WTC11 (cell line): ENCODE results near the gene MT1B. TPM values are rescaled to one million over a fixed set of nuclear protein-coding genes. Genes with fewer than 3 reads are reported as not detected.
A peak's percentile ranks its signal among the peaks of the same experiment; 100 is the strongest.

Source experiments
- ATAC-seq: fragments of 200-7000 bp; cut with Tn5 transposase; 2 replicates; pipeline ENCODE4 v1.10.0; 2021; ENCODE audit warnings: mild to moderate bottlenecking, moderate library complexity
- CTCF ChIA-PET: fragments of 300-600 bp; sonication (Branson Sonifier 250); formaldehyde crosslinking; loops from one replicate; lab custom pipeline; 2021; ENCODE audit warnings: antibody characterized with exemption; lab: Charles Lee
- POLR2A ChIA-PET: fragments of 350-600 bp; sonication (Branson Sonifier 250); formaldehyde crosslinking; loops from one replicate; lab custom pipeline; 2021; ENCODE audit warnings: antibody characterized with exemption; lab: Charles Lee
- DNase-seq: peaks from one replicate; pipeline ENCODE4 v3.0.0; 2021; ENCODE audit warnings: low spot score
- H3K27ac Mint-ChIP-seq: 2 replicates; pipeline ENCODE4 v1.8.0; 2021; ENCODE audit warnings: mixed read lengths
- H3K27me3 Mint-ChIP-seq: 2 replicates; pipeline ENCODE4 v1.8.0; 2021; ENCODE audit warnings: low read depth, mild to moderate bottlenecking, moderate library complexity, mixed read lengths
- H3K36me3 Mint-ChIP-seq: 2 replicates; pipeline ENCODE4 v1.8.0; 2021; ENCODE audit warnings: mixed read lengths
- H3K4me1 Mint-ChIP-seq: 2 replicates; pipeline ENCODE4 v1.8.0; 2022; ENCODE audit warnings: mixed read lengths
- H3K4me3 Mint-ChIP-seq: 2 replicates; pipeline ENCODE4 v1.8.0; 2021; ENCODE audit warnings: mild to moderate bottlenecking, moderate library complexity, mixed read lengths
- H3K9me3 Mint-ChIP-seq: 2 replicates; pipeline ENCODE4 v1.8.0; 2021; ENCODE audit warnings: mixed read lengths
- ATF1 ChIP-seq: sonication (generic); formaldehyde crosslinking; IDR thresholded peaks from 2 replicates; pipeline ENCODE4 v1.8.1; 2023; ENCODE audit warnings: mild to moderate bottlenecking, moderate library complexity, missing genetic modification reagents
- ELF4 ChIP-seq: sonication (generic); formaldehyde crosslinking; IDR thresholded peaks from 2 replicates; pipeline ENCODE4 v1.8.1; 2022; ENCODE audit warnings: low read depth, mild to moderate bottlenecking, moderate library complexity, missing genetic modification reagents
- HMGA2 ChIP-seq: fragments of 250-450 bp; sonication (Bioruptor Pico); IDR thresholded peaks from 2 replicates; pipeline ENCODE4 v1.4.0; 2021; ENCODE audit warnings: mild to moderate bottlenecking, moderate library complexity
- JAZF1 ChIP-seq: fragments of 250-450 bp; sonication (Bioruptor Pico); IDR thresholded peaks from 2 replicates; pipeline ENCODE4 v1.9.0; 2021; ENCODE audit warnings: moderate library complexity, mild to moderate bottlenecking, inconsistent platforms
- NR1H2 ChIP-seq: sonication (generic); formaldehyde crosslinking; IDR thresholded peaks from 2 replicates; pipeline ENCODE4 v1.9.0; 2021; ENCODE audit warnings: mild to moderate bottlenecking, moderate library complexity, missing genetic modification reagents
- RELA ChIP-seq: sonication (generic); formaldehyde crosslinking; IDR thresholded peaks from 2 replicates; pipeline ENCODE4 v1.8.1; 2022; ENCODE audit warnings: missing genetic modification reagents, mild to moderate bottlenecking, borderline replicate concordance
- TCF7 ChIP-seq: sonication (generic); formaldehyde crosslinking; IDR thresholded peaks from 2 replicates; pipeline ENCODE4 v1.8.0; 2022; ENCODE audit warnings: mild to moderate bottlenecking, low read depth, missing genetic modification reagents, moderate library complexity
- TP53 ChIP-seq: sonication (generic); formaldehyde crosslinking; IDR thresholded peaks from 2 replicates; pipeline ENCODE4 v1.8.1; 2023; ENCODE audit warnings: mild to moderate bottlenecking, missing genetic modification reagents
- ZNF317 ChIP-seq: sonication (generic); formaldehyde crosslinking; IDR thresholded peaks from 2 replicates; pipeline ENCODE4 v1.8.1; 2023; ENCODE audit warnings: low read depth, mild to moderate bottlenecking, moderate library complexity, missing genetic modification reagents, borderline replicate concordance
- ZNF416 ChIP-seq: fragments of 250-450 bp; sonication (Bioruptor Pico); IDR thresholded peaks from 2 replicates; pipeline ENCODE4 v1.9.0; 2021; ENCODE audit warnings: mild to moderate bottlenecking, inconsistent platforms
- total RNA-seq: library from RNA; stranded (reverse); gene quantifications from 3 replicates; pipeline ENCODE4 v1.2.3, GENCODE V29; 2021
- TF ChIP-seq, protein P1 (sequence below): sonication (generic); formaldehyde crosslinking; IDR thresholded peaks from 2 replicates; pipeline ENCODE4 v1.8.0; 2022; ENCODE audit warnings: mild to moderate bottlenecking, missing genetic modification reagents
- TF ChIP-seq, protein P2 (sequence below): sonication (generic); formaldehyde crosslinking; IDR thresholded peaks from 2 replicates; pipeline ENCODE4 v1.8.0; 2023; ENCODE audit warnings: mild to moderate bottlenecking, missing genetic modification reagents
- TF ChIP-seq, protein P3 (sequence below): sonication (generic); formaldehyde crosslinking; IDR thresholded peaks from 2 replicates; pipeline ENCODE4 v1.8.1; 2023; ENCODE audit warnings: mild to moderate bottlenecking, missing genetic modification reagents, moderate library complexity
- TF ChIP-seq, protein P4 (sequence below): sonication (generic); formaldehyde crosslinking; conservative IDR thresholded peaks from 2 replicates; pipeline ENCODE4 v1.8.1; 2023; ENCODE audit warnings: mild to moderate bottlenecking, low read depth, missing genetic modification reagents, moderate library complexity
- TF ChIP-seq, protein P5 (sequence below): sonication (generic); formaldehyde crosslinking; IDR thresholded peaks from 2 replicates; pipeline ENCODE4 v1.8.1; 2023; ENCODE audit warnings: mild to moderate bottlenecking, missing genetic modification reagents, borderline replicate concordance
- TF ChIP-seq, protein P6 (sequence below): fragments of 250-450 bp; sonication (Bioruptor Pico); IDR thresholded peaks from 2 replicates; pipeline ENCODE4 v1.8.0; 2021; ENCODE audit warnings: mild to moderate bottlenecking

Gene MT1B
- total RNA-seq, 1 experiment from 2014 or later, result not detected

DNA sequence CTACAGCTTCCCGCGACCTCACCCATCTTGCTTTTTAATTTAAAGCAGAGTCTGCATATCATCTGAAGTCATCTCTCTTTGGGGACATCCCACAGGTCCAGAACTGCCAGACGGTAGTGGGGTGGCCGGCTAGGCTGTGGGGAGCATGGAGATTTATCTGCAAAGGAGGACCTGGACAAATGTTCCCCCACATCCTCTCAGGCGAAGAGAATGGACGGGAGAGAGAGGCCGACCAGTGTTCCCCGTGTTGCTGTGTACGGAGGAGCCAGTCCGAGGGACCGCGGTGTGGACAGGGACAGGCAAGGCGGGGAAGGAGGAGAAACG, 19.9 kb upstream of the MT1B start:
- peaks cover 31% of the 10 kb centered on the region for H3K4me1 Mint-ChIP-seq
- ATAC-seq, result no peak
- CTCF ChIA-PET, result interaction anchor here (1.0 kb wide), 2 partner anchors 14 to 31 kb away, joined by 3 read pairs; no protein-coding TSS in a partner anchor
- peak overlapping the region; percentile 72 for H3K4me3 Mint-ChIP-seq
- no peak for DNase-seq
- TF ChIP-seq JAZF1 (CRISPR knock-in tag), result no peak
- H3K27ac Mint-ChIP-seq, result no peak overlapping the region
- POLR2A ChIA-PET, result interaction anchor here (0.5 kb wide), 1 partner anchor 16 kb away, joined by 3 read pairs; no protein-coding TSS in a partner anchor
- peaks cover 100% of the 10 kb centered on the region for H3K27me3 Mint-ChIP-seq
- H3K9me3 Mint-ChIP-seq, result no peaks in the 10 kb centered on the region
- peaks cover 6% of the 10 kb centered on the region; the same call in 1 of the 2 replicates for H3K36me3 Mint-ChIP-seq

DNA sequence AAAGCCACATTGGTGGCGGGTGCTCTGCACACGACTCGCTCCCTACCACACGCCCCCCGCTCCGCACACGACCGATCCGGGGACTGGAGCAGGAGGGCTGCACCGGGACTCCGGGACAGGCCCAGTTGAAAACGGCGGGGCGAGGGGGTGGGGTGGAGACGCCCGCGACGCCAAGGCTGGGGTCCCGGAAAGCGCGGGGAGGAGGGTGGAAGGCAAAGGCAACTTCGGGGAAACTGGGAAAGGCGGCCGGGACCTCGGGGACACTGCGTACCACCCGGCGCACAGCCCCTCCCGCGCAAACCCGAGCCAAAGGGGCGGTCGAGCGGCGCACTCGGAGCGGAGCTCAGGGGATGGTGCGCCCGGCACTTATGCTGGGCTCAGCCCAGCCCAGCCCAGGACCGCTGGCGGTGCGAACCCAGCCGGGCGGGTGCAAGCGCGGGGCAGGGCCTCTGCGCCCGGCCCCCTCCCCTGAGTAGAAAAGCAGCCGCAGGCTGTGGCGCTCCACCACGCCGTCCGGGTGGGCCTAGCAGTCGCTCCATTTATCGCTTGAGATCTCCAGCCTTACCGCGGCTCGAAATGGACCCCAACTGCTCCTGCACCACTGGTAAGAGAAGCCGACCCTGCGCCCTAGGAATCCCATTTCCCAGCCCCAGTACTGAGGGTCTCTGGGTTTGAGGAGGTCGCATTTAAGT, 19.4 kb upstream of the MT1B start, which contains the start of gene MT1M:
TSS of gene MT1M (plus strand) at position 504 of the 692 bp plus-strand sequence. CDS start at position 577, 73 bp downstream.
- DNase-seq (peak; percentile 63), ATAC-seq (peak; percentile 61)
- H3K36me3 Mint-ChIP-seq, result peaks cover 6% of the 10 kb centered on the region; the same call in 1 of the 2 replicates
- peaks cover 26% of the 10 kb centered on the region for H3K4me1 Mint-ChIP-seq
- no peak within 1 kb of the TSS for H3K27ac Mint-ChIP-seq
- peaks cover 100% of the 10 kb centered on the region for H3K27me3 Mint-ChIP-seq
- POLR2A ChIA-PET, result interaction anchor here (0.5 to 0.6 kb wide), 2 partner anchors 16 to 24 kb away, joined by 3 to 4 read pairs; partner anchors contain the start of gene MT2A
- H3K9me3 Mint-ChIP-seq, result no peaks in the 10 kb centered on the region
- CTCF ChIA-PET, result interaction anchor here (1.0 kb wide), 1 partner anchor 15 kb away, joined by 3 read pairs; no protein-coding TSS in a partner anchor
- TF ChIP-seq, protein P1, sequence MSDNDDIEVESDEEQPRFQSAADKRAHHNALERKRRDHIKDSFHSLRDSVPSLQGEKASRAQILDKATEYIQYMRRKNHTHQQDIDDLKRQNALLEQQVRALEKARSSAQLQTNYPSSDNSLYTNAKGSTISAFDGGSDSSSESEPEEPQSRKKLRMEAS (CRISPR knock-in tag), result 0 out of 2 replicates have a peak, but pooled peaks have one; percentile 23
- TF ChIP-seq ZNF416 (peak; percentile 86; the same call in 1 of the 2 replicates), ATF1 (no peak)
- peak within 1 kb of the TSS; percentile 72 for H3K4me3 Mint-ChIP-seq

DNA sequence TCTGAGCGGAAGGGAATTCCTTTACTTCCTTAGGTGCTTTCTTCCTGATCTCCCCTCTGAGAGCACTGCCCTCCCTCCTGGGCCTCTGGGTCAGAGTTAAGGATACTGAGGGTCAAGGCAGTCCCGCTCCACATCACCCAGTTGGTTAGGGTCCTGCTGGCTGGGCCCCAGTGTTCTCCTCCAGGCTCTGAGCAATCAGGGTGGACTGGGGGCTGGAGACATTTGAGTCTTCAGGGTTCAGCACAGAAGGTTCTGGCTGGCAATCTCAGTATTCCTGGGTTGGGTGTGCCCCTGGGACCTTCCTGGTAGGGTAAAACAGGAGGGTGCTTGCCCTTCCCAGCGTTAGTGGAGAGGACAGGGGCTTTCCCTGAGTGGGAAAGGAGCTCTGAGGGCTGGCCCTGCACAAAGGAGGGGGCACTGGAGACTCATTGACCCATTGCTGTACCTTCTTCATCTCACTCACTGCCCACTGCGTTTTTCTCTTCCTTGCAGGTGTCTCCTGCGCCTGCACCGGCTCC, 18.8 kb upstream of the MT1B start:
- Mint-ChIP-seq H3K27me3 (peaks cover 100% of the 10 kb centered on the region), H3K27ac (no peak overlapping the region), H3K4me3 (peak overlapping the region; percentile 72), H3K4me1 (peaks cover 28% of the 10 kb centered on the region), H3K36me3 (peaks cover 6% of the 10 kb centered on the region; the same call in 1 of the 2 replicates), H3K9me3 (no peaks in the 10 kb centered on the region)
- POLR2A ChIA-PET, result interaction anchor here (0.6 kb wide), 2 partner anchors 9 to 25 kb away, joined by 3 to 4 read pairs; partner anchors contain the start of gene MT2A
- no peak for DNase-seq
- ATAC-seq, result peak; percentile 4
- CTCF ChIA-PET, result interaction anchor here (0.8 to 1.0 kb wide), 2 partner anchors 15 to 29 kb away, joined by 3 read pairs; no protein-coding TSS in a partner anchor
- TF ChIP-seq, protein P2, sequence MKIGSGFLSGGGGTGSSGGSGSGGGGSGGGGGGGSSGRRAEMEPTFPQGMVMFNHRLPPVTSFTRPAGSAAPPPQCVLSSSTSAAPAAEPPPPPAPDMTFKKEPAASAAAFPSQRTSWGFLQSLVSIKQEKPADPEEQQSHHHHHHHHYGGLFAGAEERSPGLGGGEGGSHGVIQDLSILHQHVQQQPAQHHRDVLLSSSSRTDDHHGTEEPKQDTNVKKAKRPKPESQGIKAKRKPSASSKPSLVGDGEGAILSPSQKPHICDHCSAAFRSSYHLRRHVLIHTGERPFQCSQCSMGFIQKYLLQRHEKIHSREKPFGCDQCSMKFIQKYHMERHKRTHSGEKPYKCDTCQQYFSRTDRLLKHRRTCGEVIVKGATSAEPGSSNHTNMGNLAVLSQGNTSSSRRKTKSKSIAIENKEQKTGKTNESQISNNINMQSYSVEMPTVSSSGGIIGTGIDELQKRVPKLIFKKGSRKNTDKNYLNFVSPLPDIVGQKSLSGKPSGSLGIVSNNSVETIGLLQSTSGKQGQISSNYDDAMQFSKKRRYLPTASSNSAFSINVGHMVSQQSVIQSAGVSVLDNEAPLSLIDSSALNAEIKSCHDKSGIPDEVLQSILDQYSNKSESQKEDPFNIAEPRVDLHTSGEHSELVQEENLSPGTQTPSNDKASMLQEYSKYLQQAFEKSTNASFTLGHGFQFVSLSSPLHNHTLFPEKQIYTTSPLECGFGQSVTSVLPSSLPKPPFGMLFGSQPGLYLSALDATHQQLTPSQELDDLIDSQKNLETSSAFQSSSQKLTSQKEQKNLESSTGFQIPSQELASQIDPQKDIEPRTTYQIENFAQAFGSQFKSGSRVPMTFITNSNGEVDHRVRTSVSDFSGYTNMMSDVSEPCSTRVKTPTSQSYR (CRISPR knock-in tag), result no peak
- TF ChIP-seq ZNF317 (no peak), HMGA2 (CRISPR knock-in tag) (no peak), JAZF1 (CRISPR knock-in tag) (no peak), RELA (CRISPR knock-in tag) (no peak), ELF4 (CRISPR knock-in tag) (no peak), TP53 (CRISPR knock-in tag) (no peak), TCF7 (CRISPR knock-in tag) (no peak), NR1H2 (CRISPR knock-in tag) (no peak)
- TF ChIP-seq, protein P3, sequence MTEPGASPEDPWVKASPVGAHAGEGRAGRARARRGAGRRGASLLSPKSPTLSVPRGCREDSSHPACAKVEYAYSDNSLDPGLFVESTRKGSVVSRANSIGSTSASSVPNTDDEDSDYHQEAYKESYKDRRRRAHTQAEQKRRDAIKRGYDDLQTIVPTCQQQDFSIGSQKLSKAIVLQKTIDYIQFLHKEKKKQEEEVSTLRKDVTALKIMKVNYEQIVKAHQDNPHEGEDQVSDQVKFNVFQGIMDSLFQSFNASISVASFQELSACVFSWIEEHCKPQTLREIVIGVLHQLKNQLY (CRISPR knock-in tag), result no peak
- TF ChIP-seq, protein P4, sequence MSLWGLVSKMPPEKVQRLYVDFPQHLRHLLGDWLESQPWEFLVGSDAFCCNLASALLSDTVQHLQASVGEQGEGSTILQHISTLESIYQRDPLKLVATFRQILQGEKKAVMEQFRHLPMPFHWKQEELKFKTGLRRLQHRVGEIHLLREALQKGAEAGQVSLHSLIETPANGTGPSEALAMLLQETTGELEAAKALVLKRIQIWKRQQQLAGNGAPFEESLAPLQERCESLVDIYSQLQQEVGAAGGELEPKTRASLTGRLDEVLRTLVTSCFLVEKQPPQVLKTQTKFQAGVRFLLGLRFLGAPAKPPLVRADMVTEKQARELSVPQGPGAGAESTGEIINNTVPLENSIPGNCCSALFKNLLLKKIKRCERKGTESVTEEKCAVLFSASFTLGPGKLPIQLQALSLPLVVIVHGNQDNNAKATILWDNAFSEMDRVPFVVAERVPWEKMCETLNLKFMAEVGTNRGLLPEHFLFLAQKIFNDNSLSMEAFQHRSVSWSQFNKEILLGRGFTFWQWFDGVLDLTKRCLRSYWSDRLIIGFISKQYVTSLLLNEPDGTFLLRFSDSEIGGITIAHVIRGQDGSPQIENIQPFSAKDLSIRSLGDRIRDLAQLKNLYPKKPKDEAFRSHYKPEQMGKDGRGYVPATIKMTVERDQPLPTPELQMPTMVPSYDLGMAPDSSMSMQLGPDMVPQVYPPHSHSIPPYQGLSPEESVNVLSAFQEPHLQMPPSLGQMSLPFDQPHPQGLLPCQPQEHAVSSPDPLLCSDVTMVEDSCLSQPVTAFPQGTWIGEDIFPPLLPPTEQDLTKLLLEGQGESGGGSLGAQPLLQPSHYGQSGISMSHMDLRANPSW (CRISPR knock-in tag), result no peak
- TF ChIP-seq, protein P5, sequence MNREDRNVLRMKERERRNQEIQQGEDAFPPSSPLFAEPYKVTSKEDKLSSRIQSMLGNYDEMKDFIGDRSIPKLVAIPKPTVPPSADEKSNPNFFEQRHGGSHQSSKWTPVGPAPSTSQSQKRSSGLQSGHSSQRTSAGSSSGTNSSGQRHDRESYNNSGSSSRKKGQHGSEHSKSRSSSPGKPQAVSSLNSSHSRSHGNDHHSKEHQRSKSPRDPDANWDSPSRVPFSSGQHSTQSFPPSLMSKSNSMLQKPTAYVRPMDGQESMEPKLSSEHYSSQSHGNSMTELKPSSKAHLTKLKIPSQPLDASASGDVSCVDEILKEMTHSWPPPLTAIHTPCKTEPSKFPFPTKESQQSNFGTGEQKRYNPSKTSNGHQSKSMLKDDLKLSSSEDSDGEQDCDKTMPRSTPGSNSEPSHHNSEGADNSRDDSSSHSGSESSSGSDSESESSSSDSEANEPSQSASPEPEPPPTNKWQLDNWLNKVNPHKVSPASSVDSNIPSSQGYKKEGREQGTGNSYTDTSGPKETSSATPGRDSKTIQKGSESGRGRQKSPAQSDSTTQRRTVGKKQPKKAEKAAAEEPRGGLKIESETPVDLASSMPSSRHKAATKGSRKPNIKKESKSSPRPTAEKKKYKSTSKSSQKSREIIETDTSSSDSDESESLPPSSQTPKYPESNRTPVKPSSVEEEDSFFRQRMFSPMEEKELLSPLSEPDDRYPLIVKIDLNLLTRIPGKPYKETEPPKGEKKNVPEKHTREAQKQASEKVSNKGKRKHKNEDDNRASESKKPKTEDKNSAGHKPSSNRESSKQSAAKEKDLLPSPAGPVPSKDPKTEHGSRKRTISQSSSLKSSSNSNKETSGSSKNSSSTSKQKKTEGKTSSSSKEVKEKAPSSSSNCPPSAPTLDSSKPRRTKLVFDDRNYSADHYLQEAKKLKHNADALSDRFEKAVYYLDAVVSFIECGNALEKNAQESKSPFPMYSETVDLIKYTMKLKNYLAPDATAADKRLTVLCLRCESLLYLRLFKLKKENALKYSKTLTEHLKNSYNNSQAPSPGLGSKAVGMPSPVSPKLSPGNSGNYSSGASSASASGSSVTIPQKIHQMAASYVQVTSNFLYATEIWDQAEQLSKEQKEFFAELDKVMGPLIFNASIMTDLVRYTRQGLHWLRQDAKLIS (CRISPR knock-in tag), result no peak
- TF ChIP-seq, protein P6, sequence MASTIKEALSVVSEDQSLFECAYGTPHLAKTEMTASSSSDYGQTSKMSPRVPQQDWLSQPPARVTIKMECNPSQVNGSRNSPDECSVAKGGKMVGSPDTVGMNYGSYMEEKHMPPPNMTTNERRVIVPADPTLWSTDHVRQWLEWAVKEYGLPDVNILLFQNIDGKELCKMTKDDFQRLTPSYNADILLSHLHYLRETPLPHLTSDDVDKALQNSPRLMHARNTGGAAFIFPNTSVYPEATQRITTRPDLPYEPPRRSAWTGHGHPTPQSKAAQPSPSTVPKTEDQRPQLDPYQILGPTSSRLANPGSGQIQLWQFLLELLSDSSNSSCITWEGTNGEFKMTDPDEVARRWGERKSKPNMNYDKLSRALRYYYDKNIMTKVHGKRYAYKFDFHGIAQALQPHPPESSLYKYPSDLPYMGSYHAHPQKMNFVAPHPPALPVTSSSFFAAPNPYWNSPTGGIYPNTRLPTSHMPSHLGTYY (CRISPR knock-in tag), result no peak
